Neural progenitor cell (in vitro differentiated cells): ENCODE results near the gene RIN2. TPM values are rescaled to one million over a fixed set of nuclear protein-coding genes. Genes with fewer than 3 reads are reported as not detected.

Experiments
- DNase-seq: peaks from one replicate; pipeline ENCODE4 v3.0.0-alpha.2; 2016; ENCODE audit warnings: low spot score
- H2AFZ ChIP-seq: fragments of 200-600 bp; sonication (generic); replicated peaks from 2 replicates; pipeline ENCODE4 v1.6.1; 2016; ENCODE audit warnings: antibody characterized with exemption
- H3F3A ChIP-seq: fragments of 200-600 bp; sonication (generic); 2 replicates; pipeline ENCODE4 v1.6.1; 2016; ENCODE audit warnings: antibody characterized with exemption, low read depth
- H3K27ac ChIP-seq: fragments of 200-600 bp; sonication (generic); 2 replicates; pipeline ENCODE4 v1.5.1; 2016; ENCODE audit warnings: mild to moderate bottlenecking
- H3K27me3 ChIP-seq: fragments of 200-600 bp; sonication (generic); 2 replicates; pipeline ENCODE4 v1.6.1; 2016; ENCODE audit warnings: mild to moderate bottlenecking, moderate library complexity
- H3K36me3 ChIP-seq: fragments of 200-600 bp; sonication (generic); 2 replicates; pipeline ENCODE4 v1.5.1; 2016
- H3K4me1 ChIP-seq: fragments of 200-600 bp; sonication (generic); 2 replicates; pipeline ENCODE4 v1.6.1; 2016; ENCODE audit warnings: mixed run types
- H3K4me2 ChIP-seq: fragments of 200-600 bp; sonication (generic); 2 replicates; pipeline ENCODE4 v1.6.1; 2016
- H3K4me3 ChIP-seq: fragments of 200-600 bp; sonication (generic); 2 replicates; pipeline ENCODE4 v1.5.1; 2016
- H3K79me2 ChIP-seq: fragments of 200-600 bp; sonication (generic); 2 replicates; pipeline ENCODE4 v1.6.1; 2016; ENCODE audit warnings: low read depth
- H3K9ac ChIP-seq: fragments of 200-600 bp; sonication (generic); 2 replicates; pipeline ENCODE4 v1.6.1; 2016
- H3K9me3 ChIP-seq: fragments of 200-600 bp; sonication (generic); 2 replicates; pipeline ENCODE4 v1.5.1; 2016; ENCODE audit warnings: low read depth
- H4K20me1 ChIP-seq: fragments of 200-600 bp; sonication (generic); 2 replicates; pipeline ENCODE4 v1.6.1; 2016; ENCODE audit warnings: low read depth
- H3K27ac Mint-ChIP-seq: 3 replicates; pipeline ENCODE4 v1.8.0; 2021; ENCODE audit warnings: mixed read lengths
- H3K27me3 Mint-ChIP-seq: 2 replicates; pipeline ENCODE4 v1.8.0; 2022; ENCODE audit warnings: low read depth, mild to moderate bottlenecking, inconsistent platforms, moderate library complexity, mixed read lengths; ENCODE audit not compliant: insufficient read depth
- H3K36me3 Mint-ChIP-seq: 3 replicates; pipeline ENCODE4 v1.8.0; 2021; ENCODE audit warnings: mixed read lengths
- H3K4me1 Mint-ChIP-seq: 3 replicates; pipeline ENCODE4 v1.8.0; 2021; ENCODE audit warnings: mixed read lengths
- H3K4me3 Mint-ChIP-seq: 3 replicates; pipeline ENCODE4 v1.8.0; 2021; ENCODE audit warnings: mild to moderate bottlenecking, moderate library complexity, mixed read lengths
- H3K9me3 Mint-ChIP-seq: 3 replicates; pipeline ENCODE4 v1.8.0; 2020; ENCODE audit warnings: mixed read lengths
- EZH2 ChIP-seq: fragments of 200-600 bp; sonication (generic); IDR thresholded peaks from 2 replicates; pipeline ENCODE4 v1.6.1; 2017; ENCODE audit warnings: antibody characterized with exemption, mild to moderate bottlenecking, moderate library complexity
- EZH2phosphoT487 ChIP-seq: fragments of 200-600 bp; sonication (generic); IDR thresholded peaks from 2 replicates; pipeline ENCODE4 v1.6.1; 2017; ENCODE audit warnings: antibody characterized with exemption
- total RNA-seq: library from RNA; depleted of rRNA; stranded (reverse); fragments of >200 nt; gene quantifications from 2 replicates; pipeline ENCODE4 v1.2.3, GENCODE V29; 2015; ENCODE audit warnings: low replicate concordance
- TF ChIP-seq, protein P1 (sequence below): fragments of 200-600 bp; sonication (generic); IDR thresholded peaks from 2 replicates; pipeline ENCODE4 v1.5.1; 2017; ENCODE audit warnings: antibody characterized with exemption, mild to moderate bottlenecking

The RIN2 gene
- total RNA-seq, 1 donor from 2014 or later, result 7.2 TPM

DNA sequence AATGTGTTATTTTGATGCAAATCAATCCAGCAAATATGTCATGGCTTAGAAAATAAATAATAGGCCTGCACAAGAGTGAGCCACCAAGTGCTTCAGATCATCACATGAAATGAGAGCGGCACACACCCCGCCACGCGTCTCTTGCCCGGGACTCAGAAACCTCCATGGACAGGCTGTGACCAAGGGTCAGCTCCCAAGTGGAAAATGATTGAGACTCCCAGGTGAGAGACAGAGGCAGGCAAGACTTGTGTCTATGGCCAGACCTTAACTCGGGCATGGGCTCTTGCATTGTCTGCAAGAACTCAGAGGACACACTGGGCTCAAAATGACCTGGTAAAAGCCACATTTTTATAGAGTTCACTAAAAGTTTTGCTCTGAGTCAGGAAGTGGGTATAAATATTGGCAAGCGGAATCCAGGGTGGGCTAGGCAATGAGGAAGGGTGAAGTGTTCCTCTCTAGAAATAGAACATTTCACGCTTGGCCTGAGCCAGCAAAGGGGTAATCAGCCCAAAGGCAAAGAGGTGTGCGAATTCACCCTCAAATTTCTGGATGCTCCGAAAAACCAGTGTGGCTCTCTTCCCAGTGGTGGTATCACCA is 30.7 kb upstream of the RIN2 start:
- Histone ChIP-seq H3K4me3 (no peak overlapping the region), H3K79me2 (no peaks in the 10 kb centered on the region), H3K36me3 (no peaks in the 10 kb centered on the region), H3K9ac (no peak overlapping the region), H3K4me2 (no peak overlapping the region), H3K27me3 (no peaks in the 10 kb centered on the region), H3K9me3 (no peaks in the 10 kb centered on the region), H2AFZ (no peak overlapping the region), H3F3A (no peaks in the 10 kb centered on the region), H3K27ac (no peak overlapping the region), H4K20me1 (no peaks in the 10 kb centered on the region), H3K4me1 (no peaks in the 10 kb centered on the region)
- TF ChIP-seq, protein P1, sequence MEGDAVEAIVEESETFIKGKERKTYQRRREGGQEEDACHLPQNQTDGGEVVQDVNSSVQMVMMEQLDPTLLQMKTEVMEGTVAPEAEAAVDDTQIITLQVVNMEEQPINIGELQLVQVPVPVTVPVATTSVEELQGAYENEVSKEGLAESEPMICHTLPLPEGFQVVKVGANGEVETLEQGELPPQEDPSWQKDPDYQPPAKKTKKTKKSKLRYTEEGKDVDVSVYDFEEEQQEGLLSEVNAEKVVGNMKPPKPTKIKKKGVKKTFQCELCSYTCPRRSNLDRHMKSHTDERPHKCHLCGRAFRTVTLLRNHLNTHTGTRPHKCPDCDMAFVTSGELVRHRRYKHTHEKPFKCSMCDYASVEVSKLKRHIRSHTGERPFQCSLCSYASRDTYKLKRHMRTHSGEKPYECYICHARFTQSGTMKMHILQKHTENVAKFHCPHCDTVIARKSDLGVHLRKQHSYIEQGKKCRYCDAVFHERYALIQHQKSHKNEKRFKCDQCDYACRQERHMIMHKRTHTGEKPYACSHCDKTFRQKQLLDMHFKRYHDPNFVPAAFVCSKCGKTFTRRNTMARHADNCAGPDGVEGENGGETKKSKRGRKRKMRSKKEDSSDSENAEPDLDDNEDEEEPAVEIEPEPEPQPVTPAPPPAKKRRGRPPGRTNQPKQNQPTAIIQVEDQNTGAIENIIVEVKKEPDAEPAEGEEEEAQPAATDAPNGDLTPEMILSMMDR, result no peak
- TF ChIP-seq EZH2phosphoT487 (no peak), EZH2 (no peak)
- Mint-ChIP-seq H3K4me1 (peaks cover 3% of the 10 kb centered on the region), H3K27ac (no peak overlapping the region), H3K27me3 (no peaks in the 10 kb centered on the region), H3K36me3 (no peaks in the 10 kb centered on the region), H3K4me3 (no peak overlapping the region), H3K9me3 (no peaks in the 10 kb centered on the region)
- no peak for DNase-seq

DNA sequence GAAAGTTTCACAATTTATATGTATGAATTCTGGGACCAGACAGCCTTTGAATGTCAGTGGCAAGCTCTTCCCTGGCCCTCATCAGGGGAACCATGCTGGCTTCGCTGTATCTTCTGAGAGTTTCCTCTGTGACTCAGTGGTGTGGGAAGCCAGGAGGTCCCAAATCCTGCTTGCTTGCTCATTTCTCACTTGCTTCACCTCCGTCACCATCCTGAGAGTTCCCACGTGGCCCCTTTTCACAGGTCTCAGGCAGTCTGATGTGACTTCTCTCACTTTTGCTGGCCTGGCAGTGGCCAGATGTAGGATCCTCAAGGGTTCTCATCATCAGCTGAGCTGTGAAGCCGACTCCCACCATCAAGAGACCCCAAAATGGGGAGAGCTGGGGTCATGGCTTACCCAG is 28.4 kb upstream of the RIN2 start:
- no peaks in the 10 kb centered on the region for H3K9me3 Mint-ChIP-seq
- Histone ChIP-seq H2AFZ (no peak overlapping the region), H3K27me3 (no peaks in the 10 kb centered on the region), H3K4me3 (no peak overlapping the region), H3K9me3 (no peaks in the 10 kb centered on the region), H4K20me1 (no peaks in the 10 kb centered on the region), H3K9ac (no peak overlapping the region), H3K36me3 (no peaks in the 10 kb centered on the region), H3F3A (no peaks in the 10 kb centered on the region), H3K79me2 (no peaks in the 10 kb centered on the region), H3K4me2 (no peak overlapping the region), H3K27ac (no peak overlapping the region), H3K4me1 (no peaks in the 10 kb centered on the region)
- peaks cover 9% of the 10 kb centered on the region for H3K4me1 Mint-ChIP-seq
- no peak for DNase-seq
- no peaks in the 10 kb centered on the region for H3K36me3 Mint-ChIP-seq
- no peak overlapping the region for H3K4me3 Mint-ChIP-seq
- TF ChIP-seq EZH2, result no peak
- TF ChIP-seq EZH2phosphoT487, result no peak
- TF ChIP-seq, protein P1, result no peak
- no peaks in the 10 kb centered on the region for H3K27me3 Mint-ChIP-seq
- no peak overlapping the region for H3K27ac Mint-ChIP-seq

DNA sequence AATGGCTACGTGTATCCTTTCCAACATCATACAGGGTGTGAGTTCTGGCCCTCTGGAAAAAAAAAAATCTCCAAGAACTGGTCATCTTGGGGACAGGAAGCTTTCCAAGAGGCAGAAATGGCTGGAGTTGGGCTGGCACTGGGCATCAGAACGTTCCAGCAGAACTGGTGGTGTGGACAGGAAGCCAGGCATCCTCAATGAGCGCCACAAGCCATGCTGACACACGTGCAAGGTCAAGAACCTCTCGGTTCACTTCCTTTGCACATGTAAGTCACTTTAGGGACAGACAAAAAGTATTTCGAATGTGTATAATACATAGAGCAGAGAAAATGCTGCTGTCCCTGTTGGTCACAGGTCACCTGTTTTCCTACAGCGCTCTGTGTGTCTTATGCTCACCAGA is 27.4 kb upstream of the RIN2 start:
- H3K27ac Mint-ChIP-seq, result no peak overlapping the region
- no peaks in the 10 kb centered on the region for H3K9me3 Mint-ChIP-seq
- no peak overlapping the region for H3K4me3 Mint-ChIP-seq
- peaks cover 17% of the 10 kb centered on the region for H3K4me1 Mint-ChIP-seq
- H3K4me2 ChIP-seq, result no peak overlapping the region
- no peak for DNase-seq
- TF ChIP-seq EZH2phosphoT487 (no peak), EZH2 (no peak)
- TF ChIP-seq, protein P1, result no peak
- no peaks in the 10 kb centered on the region for H3K79me2 ChIP-seq
- no peaks in the 10 kb centered on the region for H3K27me3 ChIP-seq
- no peaks in the 10 kb centered on the region for H3K36me3 Mint-ChIP-seq
- no peaks in the 10 kb centered on the region for H3K4me1 ChIP-seq
- no peak overlapping the region for H3K9ac ChIP-seq
- no peaks in the 10 kb centered on the region for H4K20me1 ChIP-seq
- H3K27me3 Mint-ChIP-seq, result no peaks in the 10 kb centered on the region
- H3F3A ChIP-seq, result no peaks in the 10 kb centered on the region
- no peaks in the 10 kb centered on the region for H3K9me3 ChIP-seq
- H3K27ac ChIP-seq, result no peak overlapping the region
- no peak overlapping the region for H2AFZ ChIP-seq
- no peaks in the 10 kb centered on the region for H3K36me3 ChIP-seq
- no peak overlapping the region for H3K4me3 ChIP-seq
